Endothelial cell of umbilical vein (primary cell): Measurements from ENCODE around the gene FSTL4. TPM values are rescaled to one million over a fixed set of nuclear protein-coding genes. Genes with fewer than 3 reads are reported as not detected.

ENCODE experiments used
- BruUV-seq: library from RNA; stranded (reverse); fragments of 400-500 nt; replicated peaks from 2 replicates; lab custom pipeline; 2021; lab: Mats Ljungman, UMichigan
- CTCF ChIA-PET: fragments of 300-600, 350-600 bp; sonication (Branson Sonifier 250); formaldehyde crosslinking; loops from one replicate; lab custom pipeline; 2021; ENCODE audit warnings: antibody characterized with exemption, inconsistent platforms; lab: Charles Lee
- POLR2A ChIA-PET: fragments of 300-600, 350-600 bp; sonication (Branson Sonifier 250); formaldehyde crosslinking; loops from one replicate; lab custom pipeline; 2021; ENCODE audit warnings: antibody characterized with exemption, inconsistent platforms; lab: Charles Lee
- DNase-seq: peaks from one replicate; pipeline ENCODE4 v3.0.0-alpha.2; 2011; ENCODE audit warnings: low read depth, low spot score
- FAIRE-seq: peaks from 2 replicates; lab custom pipeline; 2011; peaks lifted over from hg19 to GRCh38; lab: Jason Lieb, UNC
- H2AFZ ChIP-seq: 2 replicates; pipeline ENCODE4 v1.6.0; 2012; ENCODE audit warnings: low read depth, low read length, control low read depth, inconsistent platforms
- H3K27ac ChIP-seq: 2 replicates; pipeline ENCODE4 v1.5.1; 2011; ENCODE audit warnings: low read depth, mild to moderate bottlenecking, control low read depth, low read length, moderate library complexity; ENCODE audit not compliant: insufficient read depth
- H3K27me3 ChIP-seq, 2 experiments: 2 replicates each; pipeline versions ENCODE4 v1.6.0 to v1.6.1; 2011; ENCODE audit warnings: low read length in 2 of 2, mixed read lengths in 1 of 2; ENCODE audit not compliant: control insufficient read depth in 2 of 2, insufficient read depth in 2 of 2
- H3K36me3 ChIP-seq, 2 experiments: 2 replicates in 1 of 2; 3 replicates in 1 of 2; pipeline ENCODE4 v1.5.1; 2011; ENCODE audit warnings: low read length in 2 of 2, mild to moderate bottlenecking in 1 of 2, moderate library complexity in 1 of 2; ENCODE audit not compliant: control insufficient read depth in 2 of 2, insufficient read depth in 2 of 2; ENCODE audit errors: extremely low read depth in 1 of 2
- H3K4me1 ChIP-seq: 3 replicates; pipeline ENCODE4 v1.5.1; 2011; ENCODE audit warnings: mild to moderate bottlenecking, low read length; ENCODE audit not compliant: control insufficient read depth, insufficient read depth; ENCODE audit errors: extremely low read depth
- H3K4me2 ChIP-seq: 2 replicates; pipeline ENCODE4 v1.6.1; 2011; ENCODE audit warnings: low read length, control low read depth, mixed read lengths; ENCODE audit not compliant: insufficient read depth
- H3K4me3 ChIP-seq, 3 experiments: fragments of 200-600 bp in 1 of 3; sonication (generic), shearing (Covaris generic) in 1 of 3; replicated peaks in 1 of 3; 2 replicates each; pipeline ENCODE4 v1.5.1; 2011 to 2016; ENCODE audit warnings: control low read depth in 3 of 3, low read length in 3 of 3, mild to moderate bottlenecking in 2 of 3, inconsistent platforms in 1 of 3, low read depth in 1 of 3, moderate library complexity in 1 of 3; ENCODE audit not compliant: insufficient read depth in 1 of 3
- H3K79me2 ChIP-seq: 2 replicates; pipeline ENCODE4 v1.6.0; 2012; ENCODE audit warnings: low read length, inconsistent platforms; ENCODE audit not compliant: control insufficient read depth, insufficient read depth
- H3K9ac ChIP-seq: replicated peaks from 2 replicates; pipeline ENCODE3; 2011; ENCODE audit warnings: low read length, control low read depth; ENCODE audit not compliant: insufficient read depth; ENCODE audit errors: extremely low read depth
- H3K9me1 ChIP-seq: replicated peaks from 3 replicates; pipeline ENCODE4 v1.6.0; 2011; ENCODE audit warnings: mild to moderate bottlenecking, low read length; ENCODE audit not compliant: control insufficient read depth, insufficient read depth; ENCODE audit errors: extremely low read depth
- H3K9me3 ChIP-seq: replicated peaks from 2 replicates; pipeline ENCODE4 v1.5.1; 2012; ENCODE audit warnings: low read length, inconsistent platforms; ENCODE audit not compliant: control insufficient read depth, insufficient read depth
- H4K20me1 ChIP-seq: replicated peaks from 2 replicates; pipeline ENCODE3; 2011; ENCODE audit warnings: mild to moderate bottlenecking, low read length; ENCODE audit not compliant: control insufficient read depth, insufficient read depth; ENCODE audit errors: extremely low read depth
- EZH2 ChIP-seq: IDR thresholded peaks from 2 replicates; pipeline ENCODE4 v1.6.1; 2012; ENCODE audit warnings: borderline replicate concordance, low read depth, mild to moderate bottlenecking, moderate library complexity, low read length, inconsistent platforms; ENCODE audit not compliant: severe bottlenecking
- FOS ChIP-seq: IDR thresholded peaks from 2 replicates; pipeline ENCODE4 v1.6.1; 2011; ENCODE audit warnings: mild to moderate bottlenecking, low read length, moderate library complexity, borderline replicate concordance; ENCODE audit not compliant: insufficient read depth
- GATA2 ChIP-seq: IDR thresholded peaks from 2 replicates; pipeline ENCODE4 v1.7.0; 2011; ENCODE audit warnings: low read depth, mild to moderate bottlenecking, moderate library complexity, mixed read lengths, low read length; ENCODE audit not compliant: insufficient read length, insufficient read depth
- JUN ChIP-seq: IDR thresholded peaks from 2 replicates; pipeline ENCODE4 v1.6.1; 2011; ENCODE audit warnings: borderline replicate concordance, low read depth; ENCODE audit not compliant: insufficient read length, insufficient read depth
- POLR2A ChIP-seq: IDR thresholded peaks from 2 replicates; pipeline ENCODE4 v1.6.1; 2012; ENCODE audit warnings: low read depth, mild to moderate bottlenecking, control low read depth, low read length
- POLR2AphosphoS5 ChIP-seq: IDR thresholded peaks from 2 replicates; pipeline ENCODE4 v1.6.1; 2012; ENCODE audit warnings: low read depth, mild to moderate bottlenecking, control low read depth, low read length, moderate library complexity; ENCODE audit not compliant: insufficient read depth
- dilution Hi-C: fragments of 300-500 bp; cut with MboI; formaldehyde crosslinking; loops from one replicate; pipeline ENCODE4 v1.15.0; 2019; ENCODE audit warnings: low sequenced_read_pairs; ENCODE audit not compliant: extremely low pct_ligation_motif_present
- intact Hi-C: fragments of 100-400 bp; cut with micrococcal nuclease; formaldehyde crosslinking; loops from one replicate; pipeline ENCODE4 v1.10.0; 2022
- polyA plus RNA-seq, 4 experiments: library from polyadenylated mRNA; depleted of rRNA in 3 of 4; stranded (reverse) in 3 of 4; unstranded in 1 of 4; fragments of >200 nt; gene quantifications; 2 replicates each; pipeline versions ENCODE4 v1.2.1 to v1.2.3, GENCODE V29; 2011 to 2012; ENCODE audit warnings: missing spikeins in 1 of 4
- total RNA-seq: library from RNA; stranded (reverse); gene quantifications from 2 replicates; pipeline ENCODE4 v1.2.3, GENCODE V29; 2021
- TF ChIP-seq, protein P1 (sequence below), 2 donors: IDR thresholded peaks; 1 replicate in 1 of 2; 2 replicates in 1 of 2; pipeline ENCODE4 v1.5.1; 2011; ENCODE audit warnings: low read length in 2 of 2, mild to moderate bottlenecking in 2 of 2, moderate library complexity in 2 of 2, control low read depth in 1 of 2, inconsistent platforms in 1 of 2, low read depth in 1 of 2; ENCODE audit not compliant: insufficient read depth in 1 of 2; ENCODE audit errors: extremely low read depth in 1 of 2
- TF ChIP-seq, protein P2 (sequence below): IDR thresholded peaks from 2 replicates; pipeline ENCODE4 v1.6.1; 2011; ENCODE audit not compliant: insufficient read depth, insufficient read length

FSTL4 gene
- total and polyA plus RNA-seq, 2 donors (not counting 3 experiments of a cell fraction or from before 2014, with no cell fraction given) = 0.18 TPM; not detected in 1

DNA sequence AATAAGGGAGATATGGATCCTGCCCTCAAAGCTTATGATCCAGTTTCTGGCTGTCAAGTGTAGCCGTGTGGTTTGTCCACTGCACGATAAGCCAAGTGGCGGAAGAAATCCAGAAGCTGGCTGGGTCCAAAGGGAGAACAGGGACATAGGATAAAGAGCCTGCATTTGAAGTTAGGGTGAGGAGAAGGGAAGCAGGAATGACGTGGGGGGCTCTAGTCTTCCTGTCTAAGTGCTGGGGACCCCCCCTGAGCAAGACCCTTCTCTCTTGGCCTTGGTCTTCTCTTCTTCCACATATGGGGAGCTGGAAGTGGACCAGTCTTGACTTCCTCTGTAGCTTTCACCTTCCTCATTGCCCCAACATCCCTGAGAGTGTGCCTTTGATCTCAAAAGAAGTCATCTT is 186.6 kb downstream of the FSTL4 start:
- no peaks in the 10 kb centered on the region for H3K9me1 ChIP-seq
- H4K20me1 ChIP-seq = no peaks in the 10 kb centered on the region
- CTCF ChIA-PET = interaction anchor here (1.1 to 3.7 kb wide), 8 partner anchors 10 to 519 kb away, joined by 3 to 77 read pairs (median 5); partner anchors contain the start of gene FSTL4
- H3K4me2 ChIP-seq = no peak overlapping the region
- no peak overlapping the region for H3K4me3 ChIP-seq
- dilution Hi-C loops = no loop called here
- no peaks in the 10 kb centered on the region for H3K36me3 ChIP-seq
- FAIRE-seq = no peak
- no TSS peak for BruUV-seq
- no peak overlapping the region for H2AFZ ChIP-seq
- no peak overlapping the region for H3K9ac ChIP-seq
- TF ChIP-seq JUN (no peak), EZH2 (no peak), FOS (no peak), POLR2A (no peak), POLR2AphosphoS5 (no peak), GATA2 (no peak)
- TF ChIP-seq, protein P1, sequence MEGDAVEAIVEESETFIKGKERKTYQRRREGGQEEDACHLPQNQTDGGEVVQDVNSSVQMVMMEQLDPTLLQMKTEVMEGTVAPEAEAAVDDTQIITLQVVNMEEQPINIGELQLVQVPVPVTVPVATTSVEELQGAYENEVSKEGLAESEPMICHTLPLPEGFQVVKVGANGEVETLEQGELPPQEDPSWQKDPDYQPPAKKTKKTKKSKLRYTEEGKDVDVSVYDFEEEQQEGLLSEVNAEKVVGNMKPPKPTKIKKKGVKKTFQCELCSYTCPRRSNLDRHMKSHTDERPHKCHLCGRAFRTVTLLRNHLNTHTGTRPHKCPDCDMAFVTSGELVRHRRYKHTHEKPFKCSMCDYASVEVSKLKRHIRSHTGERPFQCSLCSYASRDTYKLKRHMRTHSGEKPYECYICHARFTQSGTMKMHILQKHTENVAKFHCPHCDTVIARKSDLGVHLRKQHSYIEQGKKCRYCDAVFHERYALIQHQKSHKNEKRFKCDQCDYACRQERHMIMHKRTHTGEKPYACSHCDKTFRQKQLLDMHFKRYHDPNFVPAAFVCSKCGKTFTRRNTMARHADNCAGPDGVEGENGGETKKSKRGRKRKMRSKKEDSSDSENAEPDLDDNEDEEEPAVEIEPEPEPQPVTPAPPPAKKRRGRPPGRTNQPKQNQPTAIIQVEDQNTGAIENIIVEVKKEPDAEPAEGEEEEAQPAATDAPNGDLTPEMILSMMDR (IDR thresholded peaks at IDR 0.05; ENCODE audit: extremely low read depth in 1 of 2, insufficient read depth in 1 of 2, low read depth in 1 of 2, low read length in 2 of 2) = no peak
- TF ChIP-seq, protein P2, sequence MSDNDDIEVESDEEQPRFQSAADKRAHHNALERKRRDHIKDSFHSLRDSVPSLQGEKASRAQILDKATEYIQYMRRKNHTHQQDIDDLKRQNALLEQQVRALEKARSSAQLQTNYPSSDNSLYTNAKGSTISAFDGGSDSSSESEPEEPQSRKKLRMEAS = no peak
- no peaks in the 10 kb centered on the region for H3K79me2 ChIP-seq
- intact Hi-C loops = loop anchor here (2.0 kb wide), 1 partner anchor 185 kb away; no protein-coding TSS in a partner anchor
- H3K27ac ChIP-seq = no peak overlapping the region
- H3K4me1 ChIP-seq = no peaks in the 10 kb centered on the region
- H3K9me3 ChIP-seq = no peaks in the 10 kb centered on the region
- POLR2A ChIA-PET = no interaction called here
- peaks cover 3 to 7% of the 10 kb centered on the region in 2 experiments for H3K27me3 ChIP-seq
- no peak for DNase-seq
